Spinal cord (tissue), 10 donors: ENCODE results near the gene TKT. TPM values are rescaled to one million over a fixed set of nuclear protein-coding genes. Genes with fewer than 3 reads are reported as not detected.

Experiments
- DNase-seq, 6 donors: peaks; one replicate each; pipeline versions ENCODE4 v3.0.0 to v3.0.0-alpha.2; 2013 to 2015; ENCODE audit warnings: low spot score in 6 of 6, low read depth in 4 of 6
- H3K27ac ChIP-seq: one replicate; pipeline ENCODE4 v1.5.1; 2013; ENCODE audit warnings: low read depth, low read length, control low read depth
- H3K27me3 ChIP-seq: one replicate; pipeline ENCODE4 v1.6.1; 2013; ENCODE audit warnings: low read length; ENCODE audit not compliant: control insufficient read depth, insufficient read depth
- H3K36me3 ChIP-seq: one replicate; pipeline ENCODE4 v1.6.1; 2013; ENCODE audit warnings: low read length; ENCODE audit not compliant: control insufficient read depth, insufficient read depth
- H3K4me1 ChIP-seq: one replicate; pipeline ENCODE4 v1.6.1; 2013; ENCODE audit warnings: low read length; ENCODE audit not compliant: control insufficient read depth, insufficient read depth
- H3K4me3 ChIP-seq: one replicate; pipeline ENCODE4 v1.5.1; 2013; ENCODE audit warnings: low read depth, low read length, control low read depth
- H3K9me3 ChIP-seq: one replicate; pipeline ENCODE4 v1.6.1; 2013; ENCODE audit warnings: low read length; ENCODE audit not compliant: control insufficient read depth, insufficient read depth
- WGBS: methylation state at CpG from one replicate; pipeline ENCODE4 v1.1.5; 2013; ENCODE audit warnings: missing lambda C conversion rate; ENCODE audit not compliant: insufficient coverage; 5-methylcytosine and 5-hydroxymethylcytosine counted together
- polyA plus RNA-seq, 2 donors: library from polyadenylated mRNA; unstranded; fragments of 120-200 nt; gene quantifications; one replicate each; pipeline ENCODE4 v1.2.1, GENCODE V29; 2013; ENCODE audit not compliant: insufficient read length in 2 of 2
- total RNA-seq, 2 donors: library from RNA; depleted of rRNA in 1 of 2; stranded (reverse); fragments of 120-200 nt in 1 of 2; fragments of >200 nt in 1 of 2; gene quantifications; one replicate each; pipeline versions ENCODE4 v1.2.3 to v1.2.4, GENCODE V29; 2013 to 2014
- donor health status: healthy.

TKT gene
- total and polyA plus RNA-seq, 4 donors, result 118 to 170 (median 148) TPM

DNA sequence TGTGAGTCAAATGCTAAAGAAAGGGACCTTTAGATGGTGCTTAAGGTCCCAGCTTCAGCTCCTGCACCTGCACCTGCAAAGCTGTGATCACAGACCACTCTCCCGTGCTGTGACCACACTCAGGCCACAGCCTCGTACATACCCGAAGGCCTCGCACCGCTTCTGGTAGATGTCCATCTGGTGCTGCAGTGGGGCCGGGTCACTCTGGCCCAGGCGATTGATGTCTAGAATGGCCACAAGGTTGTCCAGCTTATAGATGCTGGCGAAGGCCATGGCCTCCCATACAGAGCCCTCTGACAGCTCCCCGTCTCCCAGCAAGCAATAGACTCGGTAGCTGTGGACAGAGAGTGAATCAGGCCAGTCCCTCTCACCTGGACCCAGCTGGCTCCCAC lies 21.0 kb downstream of the TKT start:
- Histone ChIP-seq H3K36me3 (peaks cover 92% of the 10 kb centered on the region), H3K27ac (no peak overlapping the region), H3K9me3 (no peaks in the 10 kb centered on the region), H3K27me3 (no peaks in the 10 kb centered on the region), H3K4me3 (no peak overlapping the region), H3K4me1 (peaks cover 8% of the 10 kb centered on the region)
- DNase-seq, result no peak
- over 99% methylated on average over 8 of the region's 10 CpGs for WGBS

DNA sequence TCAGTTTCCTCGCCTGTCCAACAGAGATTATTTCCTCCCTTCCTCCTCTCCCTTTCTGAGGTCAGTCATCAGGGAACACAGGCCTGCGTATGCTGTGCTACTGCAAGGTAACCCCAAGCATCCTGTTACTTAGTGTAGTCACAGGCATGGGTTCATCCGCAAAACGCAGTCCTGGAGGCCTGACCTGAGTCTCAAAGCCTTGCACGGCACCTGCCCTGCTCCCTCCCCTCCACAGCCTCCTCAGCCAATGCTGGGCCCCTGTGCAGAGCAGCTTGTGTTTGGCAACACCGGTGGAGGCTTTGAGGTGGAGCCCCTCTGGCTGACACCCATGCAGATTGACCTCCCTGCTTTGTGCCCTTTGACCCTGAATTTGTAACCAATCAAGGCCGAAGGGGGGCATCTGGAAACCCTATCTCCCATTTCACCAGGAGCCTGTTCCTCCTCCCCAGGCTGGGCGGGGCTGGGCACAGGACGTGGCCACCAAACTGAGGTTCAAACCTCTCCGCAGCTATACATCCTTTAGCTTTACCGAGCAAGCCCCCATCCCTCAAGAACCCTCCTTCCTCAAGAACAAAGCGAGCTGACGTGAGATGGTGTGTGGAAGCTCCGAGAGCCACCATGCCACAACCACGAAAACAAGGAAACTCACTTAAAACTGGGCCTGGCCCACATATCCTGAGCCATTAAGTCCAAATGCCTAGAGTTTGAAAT lies 21.5 kb downstream of the TKT start:
- Histone ChIP-seq H3K27me3 (no peaks in the 10 kb centered on the region), H3K9me3 (no peaks in the 10 kb centered on the region), H3K4me1 (peaks cover 8% of the 10 kb centered on the region), H3K27ac (no peak overlapping the region), H3K4me3 (no peak overlapping the region), H3K36me3 (peaks cover 92% of the 10 kb centered on the region)
- DNase-seq, result no peak
- 76% methylated on average over 7 of the region's 15 CpGs for WGBS

DNA sequence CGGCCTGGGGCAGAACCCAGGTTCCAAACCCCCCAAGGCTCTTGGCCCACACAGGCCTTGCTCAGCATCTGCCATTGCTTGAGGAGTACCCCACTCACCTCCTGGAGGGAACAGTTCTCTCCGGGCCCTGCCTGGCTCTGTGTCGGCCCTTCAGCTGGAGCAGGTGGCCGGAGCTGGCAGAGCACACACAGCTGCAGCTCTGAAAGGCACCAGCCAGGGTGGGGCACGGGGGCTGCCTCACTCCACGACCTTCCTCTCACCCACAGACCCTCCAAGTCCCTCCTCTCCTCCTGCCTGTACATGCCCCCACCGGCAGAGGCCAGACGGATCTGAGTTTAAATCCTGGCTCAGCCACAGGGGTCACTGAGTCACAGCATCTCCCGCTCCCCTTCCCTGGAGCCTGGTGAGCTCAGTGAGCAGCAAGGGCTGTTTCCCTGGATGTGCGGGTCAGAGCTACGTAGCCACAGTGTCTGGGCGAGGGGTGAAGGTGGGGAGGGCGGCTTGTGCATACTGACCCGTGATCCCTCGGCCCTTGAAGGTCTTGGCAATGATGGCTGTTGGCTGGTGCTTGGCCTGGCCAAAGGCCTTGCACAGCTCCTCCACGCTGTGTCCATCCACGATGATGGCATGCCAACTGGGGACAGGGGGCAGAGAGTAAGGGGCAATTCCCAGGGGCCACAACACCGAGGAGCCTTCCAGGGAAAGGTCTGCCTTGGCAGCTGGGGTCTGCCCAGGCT lies 23.0 kb downstream of the TKT start:
- Histone ChIP-seq H3K36me3 (peaks cover 93% of the 10 kb centered on the region), H3K4me1 (peaks cover 8% of the 10 kb centered on the region), H3K4me3 (no peak overlapping the region), H3K27ac (no peak overlapping the region), H3K9me3 (no peaks in the 10 kb centered on the region), H3K27me3 (no peaks in the 10 kb centered on the region)
- no peak for DNase-seq
- 76% methylated on average over 18 of the region's 18 CpGs for WGBS

DNA sequence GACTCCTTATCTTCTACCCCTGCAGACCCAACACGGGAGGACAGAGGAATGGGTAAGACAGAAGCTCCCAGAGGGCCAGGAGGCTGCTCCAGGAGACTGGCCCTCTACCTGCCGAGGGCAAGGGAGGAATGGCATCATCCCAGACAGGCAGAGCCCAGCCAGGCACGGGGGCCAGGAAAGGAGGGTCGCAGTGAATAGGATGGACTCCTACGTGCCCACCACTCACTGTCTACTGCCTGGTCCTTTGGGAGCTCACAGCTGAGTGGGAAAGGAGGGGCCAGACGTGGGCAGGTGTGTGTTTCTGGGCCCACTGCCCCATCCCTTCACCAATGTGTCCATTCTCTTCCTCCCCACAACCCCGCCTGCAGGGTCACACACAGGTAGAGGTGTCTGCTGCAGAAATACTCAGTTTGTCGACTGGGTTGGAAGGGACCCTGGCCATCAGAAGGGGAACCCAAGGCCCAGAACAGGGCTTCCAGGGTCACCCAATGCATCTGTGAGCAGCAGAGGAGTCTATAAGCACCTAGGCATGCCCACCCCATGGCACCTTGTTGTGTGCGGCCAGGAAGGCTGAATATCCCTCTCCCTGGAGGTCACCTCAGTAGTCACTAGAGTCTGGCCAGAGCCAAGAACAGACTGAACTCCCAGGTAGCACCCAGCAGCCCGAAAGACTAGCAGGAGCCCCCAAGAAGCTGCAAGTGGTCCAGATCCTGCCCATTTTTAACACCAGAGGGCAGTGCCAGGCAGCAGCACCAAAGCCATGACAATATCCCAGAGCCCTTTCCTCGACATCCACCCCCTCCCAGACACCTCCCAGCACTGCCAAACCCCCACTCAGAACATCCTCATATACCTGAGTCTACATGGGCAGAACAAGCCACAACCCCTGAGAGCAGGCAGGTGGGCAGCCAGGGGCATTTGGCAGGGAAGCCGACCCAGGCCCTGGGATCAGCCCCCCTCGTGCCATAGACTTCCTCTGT lies 24.0 kb downstream of the TKT start:
- 93% methylated on average over 10 of the region's 13 CpGs for WGBS

DNA sequence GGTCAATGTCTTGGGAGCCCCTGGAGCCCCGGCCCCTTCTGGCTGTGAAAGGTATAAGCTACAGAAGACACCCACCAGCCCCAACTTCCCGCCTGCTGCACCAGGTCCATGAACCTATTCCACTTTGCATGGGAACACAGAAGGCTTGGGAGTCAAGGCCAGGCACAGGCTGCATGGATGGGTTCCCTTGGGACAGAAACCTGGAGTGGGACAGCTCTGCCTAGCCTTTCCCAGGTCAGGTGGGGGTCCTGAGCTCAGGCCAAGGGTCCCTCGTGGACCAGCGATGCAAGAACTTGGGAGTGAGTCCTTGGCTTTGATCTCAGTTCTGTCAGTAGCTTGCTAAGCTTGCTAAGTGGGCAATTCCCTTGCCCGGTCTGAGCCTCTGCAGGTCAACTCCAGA lies 25.0 kb downstream of the TKT start:
- no peak overlapping the region for H3K4me3 ChIP-seq
- no peak for DNase-seq
- H3K9me3 ChIP-seq, result no peaks in the 10 kb centered on the region
- no peak overlapping the region for H3K27ac ChIP-seq
- peaks cover 94% of the 10 kb centered on the region for H3K36me3 ChIP-seq
- WGBS, result 96% methylated on average over 5 of the region's 5 CpGs
- H3K4me1 ChIP-seq, result peaks cover under 1% of the 10 kb centered on the region
- H3K27me3 ChIP-seq, result no peaks in the 10 kb centered on the region

More for the DNA sequence above, 24.0 kb downstream of the TKT start:
- Histone ChIP-seq H3K27ac (no peak overlapping the region), H3K4me1 (peaks cover 8% of the 10 kb centered on the region), H3K36me3 (peaks cover 94% of the 10 kb centered on the region), H3K27me3 (no peaks in the 10 kb centered on the region), H3K9me3 (no peaks in the 10 kb centered on the region), H3K4me3 (no peak overlapping the region)
- DNase-seq, result no peak

DNA sequence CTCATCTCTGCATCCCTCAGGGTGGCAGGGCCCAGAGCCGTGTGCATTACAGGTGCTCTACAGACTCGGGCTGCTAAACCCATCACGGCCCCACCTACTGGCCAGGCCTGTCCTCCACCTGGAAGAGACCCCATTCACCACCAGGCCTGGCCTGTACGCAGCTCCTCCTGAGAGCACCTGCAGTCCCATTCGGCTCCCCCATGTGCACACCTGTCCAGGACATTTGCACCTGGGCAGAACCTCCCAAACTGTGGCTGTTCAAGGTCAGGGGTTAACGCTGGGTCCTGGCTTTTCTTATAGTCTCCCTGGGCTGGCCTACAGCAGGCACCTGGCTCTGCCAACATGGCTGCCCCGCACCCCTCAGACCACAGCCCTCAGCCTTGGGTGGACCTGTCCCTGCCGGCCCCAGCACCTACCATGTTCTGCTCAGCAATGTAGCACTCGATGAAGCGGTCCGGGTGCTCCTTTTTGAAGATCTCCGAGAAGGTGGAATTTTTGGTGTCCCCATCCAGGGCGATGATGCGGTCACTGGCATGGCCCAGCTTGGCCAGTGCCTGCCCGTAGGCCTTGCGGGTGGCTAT lies 25.7 kb downstream of the TKT start:
- 88% methylated on average over 16 of the region's 16 CpGs for WGBS
- Histone ChIP-seq H3K9me3 (no peaks in the 10 kb centered on the region), H3K4me1 (no peaks in the 10 kb centered on the region), H3K36me3 (peaks cover 94% of the 10 kb centered on the region), H3K4me3 (no peak overlapping the region), H3K27me3 (no peaks in the 10 kb centered on the region), H3K27ac (no peak overlapping the region)
- no peak for DNase-seq

DNA sequence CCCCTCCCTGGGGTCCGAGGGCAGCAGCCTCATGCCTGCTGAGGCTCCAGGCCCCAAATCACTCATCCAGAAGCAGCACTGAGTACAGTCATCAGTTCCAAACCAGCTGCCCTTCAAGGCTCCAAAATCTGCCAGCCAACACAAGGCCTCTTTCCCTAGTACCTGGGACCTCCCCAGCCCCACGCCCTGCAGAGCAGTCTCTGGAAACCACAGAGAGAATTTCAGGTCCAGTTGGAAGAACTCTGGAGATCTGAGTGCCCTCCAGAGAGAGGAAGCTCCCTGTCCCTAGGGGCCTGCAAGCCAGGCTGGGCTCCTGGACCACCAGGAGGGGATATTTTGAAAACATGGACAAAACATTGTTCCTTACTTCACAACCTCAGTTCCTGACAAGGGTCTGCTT lies 26.2 kb downstream of the TKT start:
- WGBS, result 90% methylated on average over 2 of the region's 2 CpGs
- H3K36me3 ChIP-seq, result peaks cover 95% of the 10 kb centered on the region

DNA sequence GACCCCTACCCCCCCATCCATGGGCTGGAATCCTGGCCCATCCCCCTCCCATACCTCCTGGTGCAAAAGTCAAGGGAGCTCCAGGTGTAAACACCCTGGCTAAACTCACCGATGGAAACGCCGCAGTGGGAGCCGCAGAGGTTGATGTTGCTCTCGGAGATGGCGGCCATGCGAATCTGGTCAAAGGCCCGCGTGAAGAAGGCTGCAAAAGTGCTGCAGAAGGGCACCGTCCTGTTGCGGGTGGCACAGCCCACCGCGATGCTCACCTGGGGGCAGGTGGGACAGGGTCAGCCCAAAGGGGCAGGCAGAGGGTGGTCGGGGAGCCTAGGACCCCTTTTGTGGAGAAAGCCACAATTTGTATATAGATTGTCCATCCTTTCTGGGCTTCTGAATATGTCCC lies 26.7 kb downstream of the TKT start:
- Histone ChIP-seq H3K9me3 (no peaks in the 10 kb centered on the region), H3K27ac (no peak overlapping the region), H3K36me3 (peaks cover 95% of the 10 kb centered on the region), H3K4me3 (no peak overlapping the region), H3K27me3 (no peaks in the 10 kb centered on the region), H3K4me1 (no peaks in the 10 kb centered on the region)
- DNase-seq, result no peak
- 97% methylated on average over 11 of the region's 14 CpGs for whole genome bisulfite sequencing

More for the DNA sequence above, 26.2 kb downstream of the TKT start:
- no peak for DNase-seq
- no peaks in the 10 kb centered on the region for H3K27me3 ChIP-seq
- no peaks in the 10 kb centered on the region for H3K9me3 ChIP-seq
- no peak overlapping the region for H3K4me3 ChIP-seq
- no peaks in the 10 kb centered on the region for H3K4me1 ChIP-seq
- no peak overlapping the region for H3K27ac ChIP-seq
